ENCODE measurements around the gene BCAS3. TPM values are rescaled to one million over a fixed set of nuclear protein-coding genes. Genes with fewer than 3 reads are reported as not detected.
A peak's percentile ranks its signal among the peaks of the same experiment; 100 is the strongest.

Gene BCAS3
- total RNA-seq, 6 experiments from 2014 or later, result 9.2 to 22.1 (median 14.2) TPM

GRCh38 chr17:61150686-61151299 lies 473.1 kb downstream of the BCAS3 start:
- DNase-seq, result no peak
- H3K27me3 ChIP-seq, result no peaks in the 10 kb centered on the region
- no peaks in the 10 kb centered on the region for H3K36me3 ChIP-seq
- no peak overlapping the region for H3K4me3 ChIP-seq
- no peak overlapping the region for H3K27ac ChIP-seq
- 86% methylated on average over 3 of the region's 3 CpGs for WGBS (ENCODE audit: insufficient coverage, low coverage, low lambda C conversion rate, missing lambda C conversion rate)
- ATAC-seq, result no peak
- intact Hi-C loops (cut with DNase I), result no loop called here
- no peaks in the 10 kb centered on the region for H3K9me3 ChIP-seq
- no peaks in the 10 kb centered on the region for H3K4me1 ChIP-seq
- no peak for TF ChIP-seq CTCF (IDR thresholded peaks at IDR 0.05)
- TF ChIP-seq POLR2A (IDR thresholded peaks at IDR 0.05), result no peak

GRCh38 chr17:61152898-61153297 lies 475.2 kb downstream of the BCAS3 start:
- Histone ChIP-seq H3K9me3 (no peaks in the 10 kb centered on the region), H3K27me3 (no peaks in the 10 kb centered on the region), H3K27ac (no peak overlapping the region), H3K4me3 (no peak overlapping the region), H3K4me1 (no peaks in the 10 kb centered on the region), H3K36me3 (no peaks in the 10 kb centered on the region)
- ATAC-seq, result no peak
- TF ChIP-seq POLR2A (IDR thresholded peaks at IDR 0.05) (no peak), CTCF (IDR thresholded peaks at IDR 0.05) (no peak)
- WGBS (ENCODE audit: insufficient coverage, low coverage, low lambda C conversion rate, missing lambda C conversion rate), result 100% methylated on average over 1 of the region's 1 CpG
- intact Hi-C loops (cut with DNase I), result no loop called here
- no peak for DNase-seq

GRCh38 chr17:61155590-61156237 lies 478.1 kb downstream of the BCAS3 start:
- Histone ChIP-seq H3K27ac (no peak overlapping the region), H3K27me3 (no peaks in the 10 kb centered on the region), H3K4me1 (no peaks in the 10 kb centered on the region), H3K9me3 (no peaks in the 10 kb centered on the region), H3K4me3 (no peak overlapping the region), H3K36me3 (no peaks in the 10 kb centered on the region)
- no peak for TF ChIP-seq CTCF (IDR thresholded peaks at IDR 0.05)
- no peak for TF ChIP-seq POLR2A (IDR thresholded peaks at IDR 0.05)
- intact Hi-C loops (cut with DNase I), result no loop called here
- 66% methylated on average over 4 of the region's 4 CpGs for WGBS (ENCODE audit: insufficient coverage, low coverage, low lambda C conversion rate, missing lambda C conversion rate)
- DNase-seq (no peak), ATAC-seq (no peak)

- 81% methylated on average over 4 of the region's 7 CpGs for WGBS (ENCODE audit: insufficient coverage, low coverage, low lambda C conversion rate, missing lambda C conversion rate)
- DNase-seq, result no peak
- no peaks in the 10 kb centered on the region for H3K27me3 ChIP-seq
Measured at GRCh38 chr17:61157246-61157886, 479.7 kb downstream of the BCAS3 start.

GRCh38 chr17:61158376-61158775 lies 480.7 kb downstream of the BCAS3 start:
- TF ChIP-seq CTCF (IDR thresholded peaks at IDR 0.05) (no peak), POLR2A (IDR thresholded peaks at IDR 0.05) (no peak)
- DNase-seq, result no peak
- Histone ChIP-seq H3K4me1 (no peaks in the 10 kb centered on the region), H3K4me3 (no peak overlapping the region), H3K27me3 (no peaks in the 10 kb centered on the region), H3K36me3 (no peaks in the 10 kb centered on the region), H3K9me3 (no peaks in the 10 kb centered on the region), H3K27ac (no peak overlapping the region)
- no peak for ATAC-seq
- WGBS (ENCODE audit: insufficient coverage, low coverage, low lambda C conversion rate, missing lambda C conversion rate), result 46% methylated on average over 3 of the region's 3 CpGs
- intact Hi-C loops (cut with DNase I), result no loop called here

More at GRCh38 chr17:61157246-61157886, 479.7 kb downstream of the BCAS3 start:
- Histone ChIP-seq H3K9me3 (no peaks in the 10 kb centered on the region), H3K27ac (no peak overlapping the region), H3K4me1 (no peaks in the 10 kb centered on the region), H3K4me3 (no peak overlapping the region), H3K36me3 (no peaks in the 10 kb centered on the region)
- intact Hi-C loops (cut with DNase I), result no loop called here
- no peak for TF ChIP-seq POLR2A (IDR thresholded peaks at IDR 0.05)
- ATAC-seq, result peak in 1 of 4 donors; percentile 19
